Measurements from ENCODE around the gene GDPD5. TPM values are rescaled to one million over a fixed set of nuclear protein-coding genes. Genes with fewer than 3 reads are reported as not detected.

The GDPD5 gene
- total RNA-seq, 4 donors from 2014 or later: 9.6 to 52.9 (median 28.2) TPM

DNA sequence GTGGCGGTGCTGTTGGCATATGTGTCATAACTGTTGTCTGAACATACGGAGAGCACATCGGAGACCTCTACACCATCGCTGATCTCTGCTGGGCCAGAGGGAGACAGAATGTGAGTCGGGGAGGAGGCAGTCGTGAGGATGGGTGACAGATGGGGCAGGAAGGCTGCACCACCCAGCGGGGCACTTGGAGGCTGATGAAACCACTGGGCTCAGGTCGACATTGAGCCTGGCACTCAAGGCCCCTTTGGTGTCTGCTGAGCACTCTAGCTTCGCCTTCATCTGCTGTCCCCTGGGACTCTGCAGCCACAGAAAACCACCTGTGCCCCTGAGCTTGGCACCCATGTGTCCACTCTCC is 90.2 kb downstream of the GDPD5 start:
- H3K27ac ChIP-seq: no peak overlapping the region
- H3K27me3 ChIP-seq: no peaks in the 10 kb centered on the region
- no peak for DNase-seq
- intact Hi-C loops (cut with DNase I; ENCODE audit: low total_unique reads): no loop called here
- no peak for TF ChIP-seq POLR2A (IDR thresholded peaks at IDR 0.05)
- TF ChIP-seq, protein P1, sequence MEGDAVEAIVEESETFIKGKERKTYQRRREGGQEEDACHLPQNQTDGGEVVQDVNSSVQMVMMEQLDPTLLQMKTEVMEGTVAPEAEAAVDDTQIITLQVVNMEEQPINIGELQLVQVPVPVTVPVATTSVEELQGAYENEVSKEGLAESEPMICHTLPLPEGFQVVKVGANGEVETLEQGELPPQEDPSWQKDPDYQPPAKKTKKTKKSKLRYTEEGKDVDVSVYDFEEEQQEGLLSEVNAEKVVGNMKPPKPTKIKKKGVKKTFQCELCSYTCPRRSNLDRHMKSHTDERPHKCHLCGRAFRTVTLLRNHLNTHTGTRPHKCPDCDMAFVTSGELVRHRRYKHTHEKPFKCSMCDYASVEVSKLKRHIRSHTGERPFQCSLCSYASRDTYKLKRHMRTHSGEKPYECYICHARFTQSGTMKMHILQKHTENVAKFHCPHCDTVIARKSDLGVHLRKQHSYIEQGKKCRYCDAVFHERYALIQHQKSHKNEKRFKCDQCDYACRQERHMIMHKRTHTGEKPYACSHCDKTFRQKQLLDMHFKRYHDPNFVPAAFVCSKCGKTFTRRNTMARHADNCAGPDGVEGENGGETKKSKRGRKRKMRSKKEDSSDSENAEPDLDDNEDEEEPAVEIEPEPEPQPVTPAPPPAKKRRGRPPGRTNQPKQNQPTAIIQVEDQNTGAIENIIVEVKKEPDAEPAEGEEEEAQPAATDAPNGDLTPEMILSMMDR (IDR thresholded peaks at IDR 0.05): no peak
- no peaks in the 10 kb centered on the region for H3K9me3 ChIP-seq
- peaks cover 0 to 1% of the 10 kb centered on the region in 2 donors for H3K4me1 ChIP-seq
- H3K36me3 ChIP-seq: no peaks in the 10 kb centered on the region
- no peak overlapping the region for H3K4me3 ChIP-seq

DNA sequence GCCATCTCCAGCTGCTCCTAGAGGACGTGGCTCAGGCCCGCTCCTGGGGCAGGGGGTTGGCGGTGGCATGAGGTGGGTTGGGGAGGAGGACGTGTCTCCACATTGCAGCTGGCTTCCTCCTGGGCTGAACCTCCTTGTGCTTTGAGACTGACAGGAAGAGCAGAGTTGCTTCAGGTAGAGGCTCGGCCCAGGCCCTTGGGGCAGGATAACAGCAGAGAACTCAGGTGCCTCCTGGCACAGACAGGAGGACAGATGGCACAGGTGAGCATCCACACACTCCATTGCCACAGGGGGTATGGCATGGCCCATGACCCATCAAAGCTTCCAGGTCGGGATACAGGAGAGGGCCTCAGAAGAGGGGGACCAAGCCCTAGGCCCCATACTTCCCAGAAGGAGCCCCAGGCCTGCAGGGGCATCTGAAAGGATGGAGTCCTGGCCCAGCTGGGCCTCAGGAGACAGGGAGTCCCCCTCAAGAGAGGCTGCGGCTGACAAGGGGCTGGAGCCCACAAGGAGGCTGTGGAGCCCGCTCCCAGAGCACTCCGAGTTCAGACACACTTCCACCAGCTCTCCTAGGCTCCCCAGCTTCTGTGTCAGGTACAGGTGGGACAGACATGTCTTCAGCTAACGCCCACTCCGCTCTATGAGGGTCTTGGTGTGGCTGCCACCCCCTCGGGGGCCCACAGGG is 90.7 kb downstream of the GDPD5 start:
- intact Hi-C loops (cut with DNase I; ENCODE audit: low total_unique reads): no loop called here
- H3K27ac ChIP-seq: no peak overlapping the region
- TF ChIP-seq, protein P1 (IDR thresholded peaks at IDR 0.05): no peak
- no peak for TF ChIP-seq POLR2A (IDR thresholded peaks at IDR 0.05)
- peaks cover 0 to 6% of the 10 kb centered on the region in 2 donors for H3K4me1 ChIP-seq
- DNase-seq: no peak
- no peak overlapping the region for H3K4me3 ChIP-seq
- H3K27me3 ChIP-seq: no peaks in the 10 kb centered on the region
- no peaks in the 10 kb centered on the region for H3K36me3 ChIP-seq
- H3K9me3 ChIP-seq: no peaks in the 10 kb centered on the region

DNA sequence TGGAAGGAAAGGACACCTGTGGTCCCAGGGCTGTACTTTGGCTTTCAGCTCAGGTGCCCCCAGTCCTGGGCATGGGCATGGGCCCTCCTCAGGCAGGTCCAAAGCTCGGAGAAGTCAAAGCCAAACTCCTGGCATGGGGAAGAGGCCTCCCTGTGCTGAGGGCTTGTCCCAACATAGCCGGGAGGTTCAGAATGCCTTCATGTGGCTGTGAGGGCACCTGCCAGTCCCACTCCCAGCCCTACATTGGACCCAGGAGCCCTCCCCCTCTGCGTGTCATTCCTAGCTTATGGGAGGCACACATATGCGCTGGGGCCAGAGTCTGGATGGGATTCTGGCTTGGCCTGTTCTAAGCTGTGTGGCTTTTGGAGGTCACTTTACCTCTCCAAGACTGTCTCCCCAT is 91.7 kb downstream of the GDPD5 start:
- no peak overlapping the region for H3K4me3 ChIP-seq
- TF ChIP-seq, protein P1 (IDR thresholded peaks at IDR 0.05): no peak
- no peak for TF ChIP-seq POLR2A (IDR thresholded peaks at IDR 0.05)
- DNase-seq: no peak
- peaks cover 0 to 12% of the 10 kb centered on the region in 2 donors for H3K4me1 ChIP-seq
- intact Hi-C loops (cut with DNase I; ENCODE audit: low total_unique reads): no loop called here
- no peaks in the 10 kb centered on the region for H3K36me3 ChIP-seq
- no peaks in the 10 kb centered on the region for H3K9me3 ChIP-seq
- peaks cover 0 to 8% of the 10 kb centered on the region in 2 donors for H3K27me3 ChIP-seq
- H3K27ac ChIP-seq: no peak overlapping the region

DNA sequence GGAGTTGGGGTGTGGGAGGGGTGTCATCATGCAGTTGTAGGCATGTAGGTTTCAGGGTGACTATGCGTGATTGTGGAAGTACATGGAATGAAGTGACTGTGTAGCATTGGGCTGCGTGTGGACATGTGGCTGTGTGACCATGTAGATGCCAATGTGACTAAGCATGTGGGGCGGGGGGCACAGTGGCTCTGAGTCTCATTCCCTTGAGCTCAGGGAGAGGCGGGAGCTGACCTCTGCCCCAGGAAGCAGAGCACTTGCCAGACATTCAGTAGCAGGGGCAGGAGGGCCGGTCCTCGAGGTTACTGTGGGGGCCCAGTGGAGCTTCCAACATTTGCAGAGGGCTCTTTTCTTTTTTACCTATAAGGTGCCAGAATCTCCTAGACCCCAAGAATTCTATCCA is 92.3 kb downstream of the GDPD5 start:
- intact Hi-C loops (cut with DNase I; ENCODE audit: low total_unique reads): no loop called here
- TF ChIP-seq, protein P1 (IDR thresholded peaks at IDR 0.05): no peak
- TF ChIP-seq POLR2A (IDR thresholded peaks at IDR 0.05): no peak
- no peak overlapping the region for H3K27ac ChIP-seq
- H3K27me3 ChIP-seq: peaks cover 0 to 11% of the 10 kb centered on the region in 2 donors
- peaks cover 0 to 12% of the 10 kb centered on the region in 2 donors for H3K4me1 ChIP-seq
- DNase-seq: no peak
- no peaks in the 10 kb centered on the region for H3K9me3 ChIP-seq
- H3K36me3 ChIP-seq: no peaks in the 10 kb centered on the region
- no peak overlapping the region for H3K4me3 ChIP-seq

GRCh38 chr11:75432911-75433321 is 92.8 kb downstream of the GDPD5 start, which contains the start of gene KLHL35:
TSS of gene KLHL35 (minus strand) at chr11:75433203. CDS start at chr11:75430629, 2,574 bp downstream.
- DNase-seq: no peak
- Histone ChIP-seq H3K27ac (no peak within 1 kb of the TSS), H3K4me1 (peaks cover 0 to 12% of the 10 kb centered on the region in 2 donors), H3K4me3 (no peak within 1 kb of the TSS), H3K27me3 (peaks cover 0 to 11% of the 10 kb centered on the region in 2 donors), H3K9me3 (no peaks in the 10 kb centered on the region), H3K36me3 (no peaks in the 10 kb centered on the region)
- TF ChIP-seq, protein P1 (IDR thresholded peaks at IDR 0.05): no peak
- TF ChIP-seq POLR2A (IDR thresholded peaks at IDR 0.05): no peak
- intact Hi-C loops (cut with DNase I; ENCODE audit: low total_unique reads): no loop called here

Measured in uterus (tissue), 4 donors.